Ishikawa (cell line): ENCODE results near the gene PPP4R1.

Experiments
- CEBPB ChIP-seq: IDR thresholded peaks from 2 replicates; pipeline ENCODE4 v1.6.1; 2012
- CREB1 ChIP-seq: IDR thresholded peaks from 2 replicates; pipeline ENCODE4 v1.6.1; 2012; ENCODE audit warnings: low read depth
- EGR1 ChIP-seq: IDR thresholded peaks from 2 replicates; pipeline ENCODE4 v1.6.1; 2012
- EP300 ChIP-seq: IDR thresholded peaks from 2 replicates; pipeline ENCODE4 v1.6.1; 2012; ENCODE audit warnings: borderline replicate concordance
- FOXM1 ChIP-seq: IDR thresholded peaks from 2 replicates; pipeline ENCODE4 v1.6.1; 2012; ENCODE audit warnings: low read depth, borderline replicate concordance
- MAX ChIP-seq: IDR thresholded peaks from 2 replicates; pipeline ENCODE4 v1.6.1; 2012
- NFIC ChIP-seq: IDR thresholded peaks from 2 replicates; pipeline ENCODE4 v1.6.1; 2012
- RAD21 ChIP-seq: IDR thresholded peaks from 2 replicates; pipeline ENCODE4 v1.6.1; 2012; ENCODE audit warnings: low read depth
- TAF1 ChIP-seq: IDR thresholded peaks from 2 replicates; pipeline ENCODE4 v1.6.1; 2012; ENCODE audit warnings: low read depth, mild to moderate bottlenecking
- TCF12 ChIP-seq: IDR thresholded peaks from 2 replicates; pipeline ENCODE4 v1.6.1; 2012; ENCODE audit warnings: low read depth
- TEAD4 ChIP-seq: IDR thresholded peaks from 2 replicates; pipeline ENCODE4 v1.6.1; 2012
- USF1 ChIP-seq: IDR thresholded peaks from 2 replicates; pipeline ENCODE4 v1.6.1; 2012
- YY1 ChIP-seq: IDR thresholded peaks from 2 replicates; pipeline ENCODE4 v1.6.1; 2012; ENCODE audit warnings: low read depth
- ZBTB7A ChIP-seq: IDR thresholded peaks from 2 replicates; pipeline ENCODE4 v1.6.1; 2012; ENCODE audit warnings: low read depth

PPP4R1 gene

DNA sequence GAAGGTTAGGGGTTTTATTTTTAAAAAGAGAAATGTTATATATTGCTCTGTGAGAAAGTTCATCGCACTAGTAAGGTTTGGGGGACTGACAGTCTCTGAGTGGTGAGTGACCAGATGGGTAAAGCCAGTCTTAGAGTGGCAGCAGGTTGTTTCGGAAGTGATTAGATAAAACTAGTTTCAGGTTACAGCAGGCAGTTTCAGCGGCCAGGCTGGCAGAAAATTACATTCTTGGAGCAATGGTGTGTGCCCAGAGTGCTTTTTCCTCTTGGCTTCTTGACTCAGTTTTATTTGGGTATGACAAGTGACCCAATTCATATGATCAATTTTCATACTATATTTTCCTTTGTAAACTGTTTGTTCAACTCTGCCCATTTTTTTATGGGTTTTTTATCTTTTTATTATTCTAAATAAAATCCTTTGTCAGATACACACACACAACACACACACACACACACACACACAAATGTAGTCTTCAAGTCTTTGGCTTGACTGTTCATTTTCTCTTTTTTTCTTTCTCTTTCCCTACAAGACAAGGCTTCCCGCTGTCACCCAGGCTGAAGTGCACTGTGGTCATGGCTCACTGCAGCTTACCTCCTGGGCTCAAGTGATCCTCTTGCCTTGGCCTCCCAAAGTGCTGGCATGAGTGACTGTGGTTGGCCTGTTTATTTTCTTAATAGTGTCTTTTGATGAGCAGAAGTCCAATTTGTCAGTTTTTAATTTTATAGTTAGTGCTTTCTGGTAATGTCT, 108.1 kb downstream of the PPP4R1 start:
- TF ChIP-seq TCF12 (peak; percentile 87), USF1 (no peak), CREB1 (peak; percentile 8; the same call in 1 of the 2 replicates), TAF1 (no peak), MAX (no peak; the same call in 1 of the 2 replicates), FOXM1 (peak; percentile 68), RAD21 (peak; percentile 9; the same call in 1 of the 2 replicates), TEAD4 (peak; percentile 94), EP300 (peak; percentile 74), NFIC (peak; percentile 89), CEBPB (0 out of 2 replicates have a peak, but pooled peaks have one; percentile 42), ZBTB7A (no peak), YY1 (0 out of 2 replicates have a peak, but pooled peaks have one; percentile 24), EGR1 (no peak)
